Heart right ventricle (tissue), 16 donors: Measurements from ENCODE around the gene ATP8B2. TPM values are rescaled to one million over a fixed set of nuclear protein-coding genes. Genes with fewer than 3 reads are reported as not detected.
"Not testable (repeated sequence)": the region's sequence is repeated elsewhere in the genome, so short reads cannot be mapped to it uniquely, and the experiment has no call there.

Source experiments
- ATAC-seq, 8 donors: fragments of 200-7000 bp; cut with Tn5 transposase; one replicate each; pipeline ENCODE4 v1.9.1; 2020; ENCODE audit warnings: mild to moderate bottlenecking in 8 of 8, moderate library complexity in 8 of 8, moderate number of reproducible peaks in 1 of 8
- DNase-seq, 2 donors: peaks; one replicate each; pipeline ENCODE4 v3.0.0-alpha.2; 2020
- H3K27ac ChIP-seq, 10 donors: fragments of 200-600 bp; sonication (generic) in 2 of 10; one replicate each; pipeline versions ENCODE4 v1.5.0 to v1.8.0; 2020 to 2022; ENCODE audit warnings: mild to moderate bottlenecking in 3 of 10
- H3K27me3 ChIP-seq, 7 donors: fragments of 200-600 bp; one replicate each; pipeline ENCODE4 v1.8.0; 2021 to 2022; ENCODE audit warnings: mild to moderate bottlenecking in 2 of 7
- H3K36me3 ChIP-seq, 9 donors: fragments of 200-600 bp; sonication (generic) in 1 of 9; one replicate each; pipeline versions ENCODE4 v1.5.0 to v1.8.0; 2020 to 2022; ENCODE audit warnings: mild to moderate bottlenecking in 2 of 9
- H3K4me1 ChIP-seq, 9 donors: fragments of 200-600 bp; sonication (generic) in 1 of 9; one replicate each; pipeline versions ENCODE4 v1.5.0 to v1.8.0; 2020 to 2022; ENCODE audit warnings: mild to moderate bottlenecking in 4 of 9
- H3K4me3 ChIP-seq, 10 donors: fragments of 200-600 bp; sonication (generic) in 2 of 10; one replicate each; pipeline versions ENCODE4 v1.5.0 to v1.8.0; 2020 to 2022; ENCODE audit warnings: mild to moderate bottlenecking in 7 of 10, moderate library complexity in 2 of 10
- H3K9me3 ChIP-seq, 11 donors: fragments of 200-600 bp in 10 of 11; sonication (generic) in 2 of 11; one replicate each; pipeline versions ENCODE4 v1.5.0 to v1.8.0; 2013 to 2022; ENCODE audit warnings: mild to moderate bottlenecking in 2 of 11, control low read depth in 1 of 11, moderate library complexity in 1 of 11
- WGBS, 2 donors: extraction: QIAGEN DNeasy Blood & Tissue Kit; methylation state at CpG; one replicate each; pipeline ENCODE4 v1.1.7; 2013; ENCODE audit warnings: inconsistent platforms in 1 of 2; 5-methylcytosine and 5-hydroxymethylcytosine counted together
- intact Hi-C, 10 donors: fragments of 100-400 bp; cut with DNase I; formaldehyde crosslinking; loops; one replicate each; pipeline versions ENCODE4 v1.11.1 to v1.14.2; 2022
- long read RNA-seq, 3 donors: library from polyadenylated mRNA; unstranded; transcript quantifications; one replicate each; pipeline ENCODE4 v2.0.0, GENCODE V29; 2020 to 2021
- polyA plus RNA-seq, 2 donors: library from polyadenylated mRNA; stranded (reverse); fragments of 200-250 nt; gene quantifications; one replicate each; pipeline ENCODE4 v1.2.3, GENCODE V29; 2013
- total RNA-seq, 10 donors: library from RNA; stranded (reverse); fragmentation: NEBNext Ultra II Directional in 3 of 10; extraction: Animal tissue kit (Norgen Biotek cat#: 25700) in 3 of 10; gene quantifications; one replicate each; pipeline versions ENCODE4 v1.2.1 to v1.2.4, GENCODE V29; 2021 to 2023
- TF ChIP-seq, protein P1 (sequence below), 9 donors: fragments of 200-600 bp; sonication (generic) in 2 of 9; IDR thresholded peaks; one replicate each; pipeline versions ENCODE4 v1.5.0 to v1.8.0; 2021 to 2022; ENCODE audit warnings: antibody characterized with exemption in 9 of 9, mild to moderate bottlenecking in 5 of 9, moderate library complexity in 1 of 9
- donor health status: Arrhythmogenic right ventricular cardiomyopathy.
- donor health status: ischemic (EF 13 %, LVEDD 7.1; RV severe dilation, severe dysfunction).
- donor health status: healthy with polysubstance abuse.
- donor health status: DM: no; HTN: yes; CAD: no.
- donor health status: DM: no; HTN: no; CAD: no.
- donor health status: ischemic (EF 25% LVEDD 6.9; RV normal size, moderate dysfunction).
- donor health status: ischemic (EF 25% LVEDD 5.7; RV mildly dilated, moderate dysfunction).
- donor health status: healthy.
- donor health status: DM: yes; HTN: yes; CAD: no.
- donor health status: Ischemic cardiomyopathy.
- donor health status: ischemic (EF 35%, LVEDD 5.7; RV mildly dilated, moderate dysfunction).
- donor health status: nonischemic (EF 11% LVEDD 7.7; RV severe dilation, severe dysfunction).
- donor health status: DM: yes; HTN: yes; CAD: no.
- donor health status: PGD.
- donor health status: ischemic (EF 29% LVEDD 5.4; RV normal size, mild dysfunction).
- donor health status: nonischemic (EF 23%, LVEDD 6.1; RV moderate dilation, normal function).

Gene ATP8B2, protein sequence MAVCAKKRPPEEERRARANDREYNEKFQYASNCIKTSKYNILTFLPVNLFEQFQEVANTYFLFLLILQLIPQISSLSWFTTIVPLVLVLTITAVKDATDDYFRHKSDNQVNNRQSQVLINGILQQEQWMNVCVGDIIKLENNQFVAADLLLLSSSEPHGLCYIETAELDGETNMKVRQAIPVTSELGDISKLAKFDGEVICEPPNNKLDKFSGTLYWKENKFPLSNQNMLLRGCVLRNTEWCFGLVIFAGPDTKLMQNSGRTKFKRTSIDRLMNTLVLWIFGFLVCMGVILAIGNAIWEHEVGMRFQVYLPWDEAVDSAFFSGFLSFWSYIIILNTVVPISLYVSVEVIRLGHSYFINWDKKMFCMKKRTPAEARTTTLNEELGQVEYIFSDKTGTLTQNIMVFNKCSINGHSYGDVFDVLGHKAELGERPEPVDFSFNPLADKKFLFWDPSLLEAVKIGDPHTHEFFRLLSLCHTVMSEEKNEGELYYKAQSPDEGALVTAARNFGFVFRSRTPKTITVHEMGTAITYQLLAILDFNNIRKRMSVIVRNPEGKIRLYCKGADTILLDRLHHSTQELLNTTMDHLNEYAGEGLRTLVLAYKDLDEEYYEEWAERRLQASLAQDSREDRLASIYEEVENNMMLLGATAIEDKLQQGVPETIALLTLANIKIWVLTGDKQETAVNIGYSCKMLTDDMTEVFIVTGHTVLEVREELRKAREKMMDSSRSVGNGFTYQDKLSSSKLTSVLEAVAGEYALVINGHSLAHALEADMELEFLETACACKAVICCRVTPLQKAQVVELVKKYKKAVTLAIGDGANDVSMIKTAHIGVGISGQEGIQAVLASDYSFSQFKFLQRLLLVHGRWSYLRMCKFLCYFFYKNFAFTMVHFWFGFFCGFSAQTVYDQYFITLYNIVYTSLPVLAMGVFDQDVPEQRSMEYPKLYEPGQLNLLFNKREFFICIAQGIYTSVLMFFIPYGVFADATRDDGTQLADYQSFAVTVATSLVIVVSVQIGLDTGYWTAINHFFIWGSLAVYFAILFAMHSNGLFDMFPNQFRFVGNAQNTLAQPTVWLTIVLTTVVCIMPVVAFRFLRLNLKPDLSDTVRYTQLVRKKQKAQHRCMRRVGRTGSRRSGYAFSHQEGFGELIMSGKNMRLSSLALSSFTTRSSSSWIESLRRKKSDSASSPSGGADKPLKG
- total RNA-seq (10 to 100 TPM; 10.3 to 17.3 (median 13.3) TPM), polyA plus RNA-seq (10 to 100 TPM in 1 of 2 donors, 1 to 10 TPM in 1; 8.0 to 16.8 TPM)
- long read RNA-seq, donor 1, partial matches to known transcripts = 1 of 3 reads
- long read RNA-seq, donor 1, other reads (novel, unspliced or antisense) = 2 of 3 reads
- long read RNA-seq, donor 2, partial matches to known transcripts = 3 of 6 reads
- long read RNA-seq, donor 2, other reads (novel, unspliced or antisense) = 3 of 6 reads
- long read RNA-seq, donor 3, partial matches to known transcripts = 3 of 4 reads
- long read RNA-seq, donor 3, other reads (novel, unspliced or antisense) = 1 of 4 reads

DNA sequence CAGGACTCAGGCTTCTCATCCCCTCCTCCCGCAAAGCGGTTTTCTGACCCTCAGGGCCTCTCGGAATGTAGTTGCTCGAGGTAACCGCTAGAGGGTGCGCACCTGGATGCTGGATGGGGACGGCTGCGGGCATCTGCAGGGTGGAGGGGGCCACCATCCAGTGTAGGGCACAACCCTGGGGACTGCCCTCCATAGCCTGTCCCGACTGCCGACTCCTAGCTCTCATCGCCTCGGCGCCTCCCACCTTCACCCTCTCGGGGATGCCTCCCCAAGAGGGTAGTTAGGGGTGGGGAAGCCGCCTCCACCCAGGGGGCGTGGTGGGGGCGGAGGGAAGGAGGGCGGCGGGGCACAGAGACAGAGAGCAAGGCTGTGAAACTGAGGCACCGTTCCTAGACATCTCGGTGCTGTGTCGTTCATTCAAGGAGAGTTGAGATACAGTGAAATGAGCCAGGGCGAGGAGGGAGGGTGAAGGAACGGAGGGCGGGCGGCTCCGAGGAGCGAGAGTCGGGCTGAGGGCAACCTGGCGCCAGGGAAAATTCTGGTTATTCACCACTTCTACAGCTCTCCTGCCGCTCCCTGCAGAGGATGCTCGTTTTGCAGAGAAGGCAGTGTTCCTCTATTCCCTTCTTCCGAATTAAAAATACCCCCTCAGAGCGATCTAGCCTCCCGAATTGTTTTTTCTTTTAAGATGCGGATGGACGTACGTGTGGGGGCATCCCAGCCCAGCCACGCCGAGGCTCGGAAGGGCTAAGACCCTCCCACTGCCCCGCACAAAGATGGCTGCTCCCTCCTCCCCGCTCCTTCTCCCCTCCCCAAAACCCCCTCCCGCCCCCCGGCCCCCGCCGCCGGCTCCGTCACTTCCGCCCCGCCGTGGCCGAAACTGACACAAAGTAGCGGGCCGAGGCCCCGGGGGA is at the start of gene ATP8B2:
TSS of gene ATP8B2 (plus strand) at position 857 of the 914 bp plus-strand sequence. CDS start 2,617 bp downstream, outside the sequence.
- peak; percentile 74 to 80 for DNase-seq
- ATAC-seq = peak; percentile 37 to 78 (median 59)
- Histone ChIP-seq H3K36me3 (peaks cover 0 to 3% (median 0%) of the 10 kb centered on the region in 9 donors), H3K9me3 (no peaks in the 10 kb centered on the region), H3K27me3 (peaks cover 0 to 33% (median 0%) of the 10 kb centered on the region in 7 donors), H3K27ac (peak within 1 kb of the TSS; percentile 53 to 94 (median 92)), H3K4me3 (peak within 1 kb of the TSS; percentile 69 to 89 (median 78)), H3K4me1 (peaks cover 19 to 61% (median 48%) of the 10 kb centered on the region in 9 donors)
- intact Hi-C loops = loop anchor here in 4 of 10 donors (5.0 to 10.0 kb wide), 3 partner anchors 53 to 230 kb away; partner anchors contain the start of genes HAX1 (in 3 of the 4) and UBE2Q1 (in 1 of the 4)
- WGBS, 2 donors = 1 to 2% methylated on average over 48 to 56 of the region's 56 CpGs
- TF ChIP-seq, protein P1, sequence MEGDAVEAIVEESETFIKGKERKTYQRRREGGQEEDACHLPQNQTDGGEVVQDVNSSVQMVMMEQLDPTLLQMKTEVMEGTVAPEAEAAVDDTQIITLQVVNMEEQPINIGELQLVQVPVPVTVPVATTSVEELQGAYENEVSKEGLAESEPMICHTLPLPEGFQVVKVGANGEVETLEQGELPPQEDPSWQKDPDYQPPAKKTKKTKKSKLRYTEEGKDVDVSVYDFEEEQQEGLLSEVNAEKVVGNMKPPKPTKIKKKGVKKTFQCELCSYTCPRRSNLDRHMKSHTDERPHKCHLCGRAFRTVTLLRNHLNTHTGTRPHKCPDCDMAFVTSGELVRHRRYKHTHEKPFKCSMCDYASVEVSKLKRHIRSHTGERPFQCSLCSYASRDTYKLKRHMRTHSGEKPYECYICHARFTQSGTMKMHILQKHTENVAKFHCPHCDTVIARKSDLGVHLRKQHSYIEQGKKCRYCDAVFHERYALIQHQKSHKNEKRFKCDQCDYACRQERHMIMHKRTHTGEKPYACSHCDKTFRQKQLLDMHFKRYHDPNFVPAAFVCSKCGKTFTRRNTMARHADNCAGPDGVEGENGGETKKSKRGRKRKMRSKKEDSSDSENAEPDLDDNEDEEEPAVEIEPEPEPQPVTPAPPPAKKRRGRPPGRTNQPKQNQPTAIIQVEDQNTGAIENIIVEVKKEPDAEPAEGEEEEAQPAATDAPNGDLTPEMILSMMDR (IDR thresholded peaks at IDR 0.05) = peak; percentile 86 to 96 (median 94)

DNA sequence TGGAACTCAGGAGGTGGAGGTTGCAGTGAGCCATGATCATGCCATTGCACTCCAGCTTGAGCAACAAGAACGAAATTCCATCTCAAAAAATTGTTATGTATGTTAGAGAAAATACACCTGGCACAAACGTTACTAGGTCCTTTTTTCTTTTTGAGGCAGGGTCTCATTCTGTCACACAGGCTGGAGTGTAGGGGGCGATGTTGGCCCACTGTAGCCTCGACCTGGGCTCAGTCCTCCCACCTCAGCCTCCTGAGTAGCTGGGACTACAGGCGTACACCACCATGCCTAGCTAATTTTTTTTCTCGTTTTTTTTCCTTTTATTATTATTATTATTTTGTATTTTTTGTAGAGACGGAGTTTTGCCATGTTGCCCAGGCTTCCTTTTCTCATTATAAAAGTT is 48.5 kb upstream of the ATP8B2 start:
- no peak for DNase-seq
- TF ChIP-seq, protein P1 (IDR thresholded peaks at IDR 0.05) = peak in 7 of 9 donors; percentile 11 to 35 (median 20)
- no peak for ATAC-seq
- WGBS, 2 donors = 87 to 89% methylated on average over 7 of the region's 7 CpGs
- no peaks in the 10 kb centered on the region for H3K27me3 ChIP-seq
- peaks cover 2 to 18% (median 12%) of the 10 kb centered on the region in 9 donors for H3K4me1 ChIP-seq
- H3K36me3 ChIP-seq = peaks cover 0 to 46% (median 20%) of the 10 kb centered on the region in 9 donors
- no peak overlapping the region for H3K27ac ChIP-seq
- no peaks in the 10 kb centered on the region for H3K9me3 ChIP-seq
- intact Hi-C loops = loop anchor here in 1 of 10 donors (10.0 kb wide), 1 partner anchor 282 kb away; the partner anchor contains the start of gene RPS27
- H3K4me3 ChIP-seq = no peak overlapping the region

DNA sequence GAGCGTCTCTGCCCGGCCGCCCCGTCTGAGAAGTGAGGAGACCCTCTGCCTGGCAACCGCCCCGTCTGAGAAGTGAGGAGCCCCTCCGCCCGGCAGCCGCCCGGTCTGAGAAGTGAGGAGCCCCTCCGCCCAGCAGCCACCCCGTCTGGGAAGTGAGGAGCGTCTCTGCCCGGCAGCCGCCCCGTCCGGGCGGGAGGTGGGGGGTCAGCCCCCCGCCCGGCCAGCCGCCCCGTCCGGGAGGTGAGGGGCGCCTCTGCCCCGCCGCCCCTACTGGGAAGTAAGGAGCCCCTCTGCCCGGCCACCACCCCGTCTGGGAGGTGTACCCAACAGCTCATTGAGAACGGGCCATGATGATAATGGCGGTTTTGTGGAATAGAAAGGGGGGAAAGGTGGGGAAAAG is 37.7 kb upstream of the ATP8B2 start:
- H3K4me3 ChIP-seq, H3K27me3 ChIP-seq, H3K27ac ChIP-seq, H3K9me3 ChIP-seq, intact Hi-C loops, H3K4me1 ChIP-seq, H3K36me3 ChIP-seq, ATAC-seq, DNase-seq: not testable (repeated sequence)
- 92 to 97% methylated on average over 18 of the region's 30 CpGs for WGBS, 2 donors
